Effector CD8-positive, alpha-beta T cell (primary cell): Measurements from ENCODE around the gene GALNT2.

Experiments used
- DNase-seq: peaks from one replicate; lab custom pipeline; 2025; lab: John Stamatoyannopoulos, UW

The GALNT2 gene

GRCh38 chr1:230112782-230113181, 45.7 kb downstream of the GALNT2 start:
- no peak for DNase-seq

GRCh38 chr1:230113235-230113592, 46.2 kb downstream of the GALNT2 start:
- DNase-seq = no peak

GRCh38 chr1:230113593-230114236, 46.7 kb downstream of the GALNT2 start:
- no peak for DNase-seq

GRCh38 chr1:230114237-230114651, 47.2 kb downstream of the GALNT2 start:
- no peak for DNase-seq

GRCh38 chr1:230117694-230118093, 50.7 kb downstream of the GALNT2 start:
- DNase-seq = no peak

GRCh38 chr1:230119340-230119739, 52.3 kb downstream of the GALNT2 start:
- no peak for DNase-seq

GRCh38 chr1:230120289-230120920, 53.4 kb downstream of the GALNT2 start:
- no peak for DNase-seq

- DNase-seq = no peak
These were observed 53.9 kb downstream of the GALNT2 start for GRCh38 chr1:230120921-230121381.

GRCh38 chr1:230121950-230122349, 54.9 kb downstream of the GALNT2 start:
- DNase-seq = no peak

- no peak for DNase-seq
These were observed 55.6 kb downstream of the GALNT2 start for GRCh38 chr1:230122366-230123279.

- no peak for DNase-seq
These were observed 56.5 kb downstream of the GALNT2 start for GRCh38 chr1:230123280-230124185.

- DNase-seq = no peak
These were observed 57.4 kb downstream of the GALNT2 start for GRCh38 chr1:230124186-230125128.

GRCh38 chr1:230125141-230125540, 58.1 kb downstream of the GALNT2 start:
- DNase-seq = no peak

- no peak for DNase-seq
These were observed 58.8 kb downstream of the GALNT2 start for GRCh38 chr1:230125640-230126528.

- DNase-seq = no peak
These were observed 59.6 kb downstream of the GALNT2 start for GRCh38 chr1:230126529-230127104.

- DNase-seq = no peak
These were observed 60.3 kb downstream of the GALNT2 start for GRCh38 chr1:230127105-230128054.

- no peak for DNase-seq
These were observed 61.7 kb downstream of the GALNT2 start for GRCh38 chr1:230128569-230129285.
